GF-D8 (cell line): ENCODE data around the gene ZNF576.
"Not testable (repeated sequence)": the region's sequence is repeated elsewhere in the genome, so short reads cannot be mapped to it uniquely, and the experiment has no call there.

Experiments
- DNase-seq: peaks from one replicate; lab custom pipeline; 2025; lab: John Stamatoyannopoulos, UW

Gene ZNF576

DNA sequence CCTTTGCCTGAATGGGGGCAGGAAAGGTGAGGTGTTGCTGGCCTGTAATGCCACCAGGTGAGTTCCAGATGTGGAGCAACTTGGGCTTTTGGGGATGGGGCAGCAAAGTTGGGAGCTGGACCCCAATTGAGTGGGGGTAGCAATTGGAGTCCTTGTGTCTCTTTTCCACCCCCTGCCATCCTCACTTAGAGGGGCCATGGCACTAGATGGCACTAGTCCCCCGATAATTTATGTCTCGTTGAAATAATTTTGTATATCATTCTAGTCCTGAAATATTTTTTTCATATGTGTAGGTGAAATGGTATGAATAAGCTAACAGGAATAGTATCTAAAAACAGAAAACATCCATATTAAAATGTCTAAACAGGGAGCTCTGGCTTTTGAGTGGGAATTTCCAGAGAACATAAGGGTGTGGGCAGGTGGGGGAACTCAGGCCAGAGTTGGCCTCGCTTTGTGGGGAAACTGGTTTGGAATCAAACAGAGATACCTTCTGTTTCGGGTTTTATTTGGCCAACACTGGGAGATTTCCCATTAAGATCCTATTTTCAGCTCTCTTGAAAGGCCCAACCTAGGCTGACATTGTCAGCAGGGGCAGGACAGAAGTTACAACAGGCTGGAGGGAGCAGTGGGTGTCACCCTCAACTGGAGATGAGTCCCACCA is 3.4 kb downstream of the ZNF576 start:
- no peak for DNase-seq

DNA sequence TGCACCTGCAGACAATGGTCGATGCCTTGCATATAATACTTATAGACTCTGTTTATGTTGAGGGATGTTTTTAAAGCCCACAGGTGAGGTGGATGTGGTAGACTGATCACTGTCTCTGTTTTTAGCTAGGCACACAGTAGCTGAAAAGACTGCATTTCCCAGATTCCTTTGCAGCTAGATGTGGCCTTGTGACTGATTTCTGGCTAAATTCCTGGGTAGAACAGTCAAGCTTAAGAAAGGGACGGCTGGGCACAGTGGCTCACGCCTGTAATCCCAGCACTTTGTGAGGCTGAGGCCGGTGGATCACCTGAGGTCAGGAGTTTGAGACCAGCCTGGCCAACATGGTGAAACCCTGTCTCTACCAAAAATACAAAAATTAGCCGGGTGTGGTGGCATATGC is 3.9 kb downstream of the ZNF576 start:
- not testable (repeated sequence) for DNase-seq

DNA sequence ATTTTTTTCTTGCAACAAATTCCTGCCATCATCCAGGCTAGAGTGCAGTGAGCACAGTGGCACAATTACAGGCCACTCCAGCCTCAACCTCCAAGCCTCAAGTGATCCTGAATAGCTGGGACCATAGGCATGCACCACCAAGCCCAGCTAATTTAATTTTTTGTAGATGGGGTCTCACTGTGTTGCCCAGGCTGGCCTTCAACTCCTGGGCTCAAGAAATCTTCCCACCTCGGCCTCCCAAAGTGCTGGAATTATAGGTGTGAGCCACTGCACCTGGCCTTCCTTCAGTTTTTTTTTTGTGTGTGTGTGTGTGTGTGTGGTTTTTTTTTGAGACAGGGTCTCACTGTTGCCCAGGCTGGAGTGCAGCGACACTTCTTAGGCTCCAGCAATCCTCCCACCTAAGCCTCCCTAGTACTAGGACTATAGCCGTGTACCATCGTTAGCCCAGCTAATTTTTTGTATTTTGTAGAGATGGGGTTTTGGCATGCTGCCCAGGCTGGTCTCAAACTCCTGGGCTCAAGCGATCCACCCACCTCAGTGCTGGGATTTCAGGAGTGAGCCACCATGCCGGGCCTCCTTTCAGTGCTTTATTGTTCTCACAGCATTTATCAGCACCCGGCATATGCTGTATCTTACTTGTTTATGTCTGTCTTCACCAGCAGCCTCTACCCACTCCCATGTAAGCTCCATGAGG is 9.6 kb downstream of the ZNF576 start:
- DNase-seq = no peak

DNA sequence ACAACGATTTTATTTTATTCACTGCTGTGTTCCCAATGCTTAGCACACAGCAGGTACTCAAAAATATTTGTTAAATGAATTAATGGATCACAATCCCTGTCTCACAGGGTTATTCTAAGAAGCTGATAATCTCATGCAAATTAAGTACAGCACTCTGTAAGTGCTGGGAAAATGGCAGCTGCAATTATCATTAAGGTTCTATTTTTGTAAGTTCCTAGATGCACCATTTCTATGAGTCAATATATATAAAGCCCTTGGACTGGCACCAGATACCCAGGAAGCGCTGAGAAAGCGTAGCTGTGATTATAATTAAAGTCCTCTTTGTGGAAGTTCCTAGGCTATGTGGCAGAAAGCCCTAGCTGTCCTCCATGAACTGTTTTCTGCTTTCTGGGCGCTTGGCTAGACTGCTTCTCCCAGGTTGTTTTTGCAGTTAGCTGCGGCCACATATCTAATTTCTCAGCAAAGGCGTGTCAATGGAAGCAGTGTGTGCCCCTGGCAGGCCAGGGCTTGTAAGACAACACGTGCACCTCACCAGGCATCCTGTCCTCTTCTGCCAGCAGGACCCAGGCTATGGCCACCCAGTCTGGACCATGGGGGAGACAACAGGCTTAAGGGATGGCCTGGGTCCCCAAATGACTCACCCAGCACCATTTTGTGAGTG is 10.3 kb downstream of the ZNF576 start:
- DNase-seq = no peak

DNA sequence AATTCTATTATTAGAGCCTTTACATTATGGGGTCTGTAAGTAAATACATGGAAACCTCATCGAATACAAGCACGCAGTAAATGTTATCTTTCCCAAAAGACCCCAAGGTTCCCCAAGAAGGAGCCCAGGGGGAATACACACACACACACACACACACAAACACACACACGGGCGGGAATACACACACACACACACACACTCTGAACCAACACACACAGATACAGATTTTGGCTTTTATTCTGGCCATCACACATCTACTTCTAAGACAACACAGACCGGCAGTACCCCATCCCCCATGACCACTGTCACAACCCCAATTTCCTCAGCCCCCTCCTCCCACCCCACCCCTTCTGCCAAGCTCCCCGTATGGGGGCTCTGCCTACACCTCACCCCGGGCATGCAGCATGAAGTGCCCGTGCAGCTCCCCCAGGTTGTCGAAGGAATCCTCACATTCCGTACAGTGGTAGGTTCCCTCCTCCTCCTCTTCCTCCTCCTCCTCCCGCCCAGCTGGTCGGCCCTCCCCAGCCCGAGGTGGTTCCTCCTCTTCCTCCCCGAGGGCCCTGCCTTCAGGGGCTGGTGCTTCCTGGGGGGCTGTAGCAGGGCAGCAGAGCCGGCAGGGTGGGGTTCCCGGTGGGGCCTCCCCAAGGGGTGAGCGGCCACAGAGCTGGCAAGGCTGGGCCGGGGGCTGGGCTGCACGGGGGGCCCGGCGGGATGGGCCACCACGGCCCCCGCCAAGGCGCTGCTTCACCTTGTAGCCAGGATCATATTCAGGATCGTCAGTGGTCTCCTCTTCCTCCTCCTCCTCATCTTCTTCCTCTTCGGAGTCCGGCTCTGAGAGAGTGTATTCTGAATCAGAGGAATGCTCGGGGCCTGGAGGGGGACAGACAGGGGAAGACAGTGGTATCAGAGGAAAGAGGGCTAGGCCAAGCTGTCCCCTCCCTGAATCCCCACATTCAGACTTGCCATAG is 11.1 kb downstream of the ZNF576 start:
- DNase-seq = no peak

DNA sequence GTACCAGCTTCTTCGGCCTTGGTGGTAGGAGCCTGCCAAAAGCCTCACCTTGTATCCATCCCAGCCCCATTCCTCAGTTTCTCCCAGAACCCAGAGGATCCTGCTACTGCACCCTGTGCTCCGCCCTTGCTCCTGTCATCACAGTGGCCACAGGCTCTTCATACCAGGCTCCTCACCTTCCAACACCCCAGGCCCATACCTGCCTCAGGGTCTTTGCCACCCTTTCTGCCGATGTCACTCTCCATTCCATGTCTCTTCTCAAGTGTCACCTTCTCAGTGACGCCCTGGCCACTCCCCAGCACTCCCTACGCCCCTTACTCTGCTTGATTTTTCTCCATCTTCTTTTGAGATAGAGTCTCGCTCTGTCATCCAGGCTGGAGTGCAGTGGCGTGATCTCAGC is 13.5 kb downstream of the ZNF576 start:
- no peak for DNase-seq

DNA sequence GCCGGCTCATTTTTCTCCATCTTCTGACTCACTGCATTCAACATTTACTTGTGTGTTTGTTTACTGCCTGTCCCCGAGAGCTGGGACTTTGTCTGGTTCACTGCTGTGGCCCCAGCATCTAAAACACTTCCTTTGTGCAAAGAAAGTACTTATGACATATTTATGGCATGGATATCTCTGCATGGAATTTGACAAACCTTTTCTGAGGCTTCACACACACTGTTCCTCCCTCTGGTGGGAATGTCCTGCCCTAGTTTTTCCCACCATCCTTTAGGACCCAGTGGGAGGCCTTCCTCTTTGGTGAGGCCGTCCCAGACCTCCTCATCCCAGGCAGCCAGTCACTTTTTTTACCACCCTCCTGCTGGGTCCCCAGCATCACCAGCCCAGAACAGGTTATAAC is 14.1 kb downstream of the ZNF576 start:
- no peak for DNase-seq

DNA sequence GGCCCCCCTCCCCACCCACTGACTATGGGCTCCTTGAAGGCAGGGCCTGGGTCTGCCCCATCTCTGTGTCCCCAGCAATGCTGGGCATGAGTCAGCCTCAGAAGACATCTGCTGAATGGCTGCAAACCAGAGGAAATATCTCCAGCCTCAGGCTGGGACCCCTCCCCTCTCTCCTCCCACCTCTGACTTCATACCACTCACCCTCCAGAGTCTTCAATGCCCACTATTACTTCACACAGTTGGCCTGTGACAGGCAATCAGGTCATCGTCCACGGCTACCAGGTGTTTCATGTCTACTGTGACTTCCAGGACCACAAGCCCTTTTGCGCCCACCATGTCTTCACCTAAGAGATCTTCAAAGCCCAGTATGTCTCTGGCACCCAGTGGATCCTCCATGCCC is 15.4 kb downstream of the ZNF576 start, which contains the start of gene SRRM5:
Gene SRRM5, plus strand, starts transcription at position 301 of the 400 bp plus-strand sequence. Its CDS starts 34 bp downstream, at position 335.
- no peak for DNase-seq

DNA sequence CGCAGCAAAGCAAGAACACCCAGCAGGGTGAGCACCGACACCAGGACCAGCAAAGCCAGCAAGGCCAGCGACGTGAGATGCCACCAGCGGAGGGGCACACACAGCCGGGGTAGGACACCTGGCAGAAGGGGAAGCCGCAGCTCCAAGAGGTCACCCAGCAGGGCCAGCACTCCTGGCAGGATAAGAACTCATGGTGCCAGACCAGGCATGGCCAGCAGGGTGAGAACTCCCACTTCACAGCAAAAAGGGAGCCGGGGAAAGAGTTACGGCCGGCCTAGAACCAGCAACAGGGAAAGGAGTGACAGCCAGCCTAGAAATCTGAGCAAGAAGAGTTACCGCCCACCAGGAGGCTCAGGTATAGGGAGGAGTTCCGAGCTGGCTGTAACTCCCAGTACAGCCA is 16.0 kb downstream of the ZNF576 start:
- DNase-seq = no peak

DNA sequence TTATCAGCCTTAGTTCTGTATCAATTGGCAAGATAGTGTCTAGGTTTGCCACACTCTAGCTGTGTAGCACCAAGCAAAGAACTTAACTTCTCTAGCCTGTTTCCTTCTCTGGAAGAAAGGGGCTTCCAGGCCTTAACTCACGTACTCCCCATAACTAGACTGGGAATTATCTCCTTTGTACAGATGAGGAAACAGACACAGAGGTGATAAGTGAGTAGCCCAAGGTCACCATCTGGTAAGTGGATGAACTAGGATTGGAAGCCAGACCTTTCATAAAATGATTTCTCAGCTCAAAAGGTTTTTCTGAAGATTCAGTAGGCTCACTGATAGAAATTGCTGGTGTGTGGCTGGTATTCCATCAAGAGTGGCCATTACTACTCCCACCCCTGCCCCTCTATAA is 19.9 kb downstream of the ZNF576 start:
- no peak for DNase-seq

DNA sequence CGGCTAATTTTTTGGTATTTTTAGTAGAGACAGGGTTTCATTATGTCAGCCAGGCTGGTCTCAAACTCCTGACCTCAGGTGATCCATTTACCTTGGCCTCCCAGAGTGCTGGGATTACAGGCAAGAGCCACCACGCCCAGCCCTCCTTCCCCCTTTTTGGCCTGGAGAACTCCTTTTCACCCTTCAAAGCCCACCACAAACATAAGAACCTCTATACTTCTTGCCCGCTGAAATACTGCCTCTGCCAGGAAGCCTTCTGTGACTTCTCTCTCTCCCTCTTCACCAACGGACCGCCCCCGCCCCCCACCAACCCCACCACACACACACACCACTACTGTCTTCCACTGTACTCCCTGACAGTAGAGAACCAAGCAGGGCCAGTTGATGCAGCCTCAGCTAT is 20.6 kb downstream of the ZNF576 start:
- no peak for DNase-seq

DNA sequence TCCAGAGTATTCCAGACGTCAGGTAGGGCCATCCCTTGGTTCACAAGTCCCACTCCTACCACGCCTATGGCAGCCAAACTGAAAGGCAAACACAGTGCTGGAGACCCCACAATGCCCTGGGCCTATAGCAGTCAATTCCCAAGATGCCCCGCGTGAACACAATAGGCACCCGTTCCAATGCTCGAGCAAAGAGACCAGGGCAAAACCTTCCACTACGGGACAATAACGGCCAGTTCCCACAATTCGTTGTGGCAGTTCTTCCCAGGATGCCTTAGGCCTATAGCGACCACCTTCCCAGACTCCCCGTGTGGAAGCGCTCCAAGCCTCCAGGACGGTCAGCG is 22.5 kb downstream of the ZNF576 start:
- DNase-seq = peak; percentile 35

DNA sequence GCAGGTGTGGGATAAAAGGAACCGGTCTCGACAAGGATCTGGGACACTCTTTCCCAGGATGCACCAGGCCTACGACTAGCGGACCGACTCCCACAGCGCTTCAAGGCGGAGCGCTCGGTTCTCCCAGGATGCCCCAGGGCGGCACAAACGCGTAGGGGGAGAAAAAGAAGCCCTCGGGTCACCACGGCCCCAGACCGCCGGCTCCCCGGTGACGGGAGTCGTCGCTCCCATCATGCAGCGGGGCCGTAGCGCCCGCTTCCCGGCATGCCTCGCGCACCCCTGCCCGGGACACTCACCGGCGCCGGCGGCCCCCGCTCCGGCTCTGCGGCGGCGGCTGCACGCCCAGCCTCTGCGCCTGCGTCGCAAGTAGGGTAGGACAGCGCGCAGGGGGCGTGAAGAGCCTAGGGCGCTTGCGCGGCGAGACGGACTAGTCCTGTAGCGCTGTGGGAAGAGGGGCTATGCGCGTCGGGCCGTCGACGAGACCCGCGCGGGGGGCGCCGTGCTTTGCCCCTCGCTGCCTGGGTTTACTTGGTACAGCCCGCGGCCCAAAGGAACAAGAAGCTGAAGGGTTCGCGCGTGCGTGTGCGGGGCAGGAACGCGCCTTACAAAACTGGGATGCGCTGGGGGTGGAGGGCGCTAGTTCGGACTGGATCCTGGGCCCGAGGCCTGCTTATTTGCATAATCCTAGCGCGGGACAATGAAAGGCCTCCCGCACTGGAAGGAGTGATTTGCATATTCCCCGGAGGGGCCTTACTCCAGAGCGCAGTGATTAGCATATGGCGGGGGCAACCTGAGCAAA is 23.1 kb downstream of the ZNF576 start, which contains the start of gene ZNF428:
Gene ZNF428, minus strand, starts transcription at position 368 of the 799 bp plus-strand sequence. CDS start 5,325 bp downstream, outside the sequence.
- DNase-seq = peak; percentile 80

DNA sequence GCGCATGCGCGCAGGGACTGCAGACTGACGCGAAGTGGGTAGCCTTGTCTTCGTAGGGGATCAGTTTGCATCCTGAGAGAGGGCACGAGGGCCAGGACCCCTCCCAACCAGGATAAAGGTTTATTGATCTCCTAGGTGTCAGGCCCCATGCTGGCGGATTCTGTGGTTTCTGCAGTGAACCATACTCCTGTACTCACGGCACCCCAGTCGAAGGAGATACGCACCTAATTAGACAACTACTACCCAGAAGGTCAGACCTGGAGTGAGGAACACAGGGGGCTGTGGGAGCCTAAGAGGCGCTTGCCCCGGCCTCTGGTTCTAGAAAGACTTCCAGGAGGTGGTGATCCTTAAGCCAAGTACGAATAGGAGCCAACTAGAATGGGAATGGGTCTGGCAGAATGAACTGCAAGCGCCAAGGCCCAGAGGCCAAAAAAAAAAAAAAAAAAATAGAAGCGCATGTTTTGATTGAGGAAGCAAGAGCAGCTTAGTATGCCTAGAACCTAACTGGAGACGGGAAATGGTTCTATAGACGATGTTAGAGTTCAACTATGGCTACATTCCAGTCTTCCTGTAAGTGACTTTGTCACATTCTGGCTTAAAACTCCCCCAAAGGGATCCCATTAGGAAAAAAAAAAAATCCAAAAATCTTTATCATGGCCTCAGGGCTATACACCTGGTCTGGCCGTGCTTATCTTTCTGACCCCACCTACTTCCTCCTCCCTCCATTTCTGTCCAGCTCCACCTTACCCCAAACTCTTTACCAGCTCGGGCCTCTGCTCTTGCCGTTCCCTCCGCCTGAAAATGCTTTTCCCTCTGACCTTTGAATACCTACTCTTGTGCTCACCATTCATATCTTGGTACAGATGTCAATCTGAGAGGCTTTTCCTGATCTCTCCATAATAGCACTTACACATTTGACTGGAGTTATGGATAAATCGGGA is 23.9 kb downstream of the ZNF576 start:
- no peak for DNase-seq

DNA sequence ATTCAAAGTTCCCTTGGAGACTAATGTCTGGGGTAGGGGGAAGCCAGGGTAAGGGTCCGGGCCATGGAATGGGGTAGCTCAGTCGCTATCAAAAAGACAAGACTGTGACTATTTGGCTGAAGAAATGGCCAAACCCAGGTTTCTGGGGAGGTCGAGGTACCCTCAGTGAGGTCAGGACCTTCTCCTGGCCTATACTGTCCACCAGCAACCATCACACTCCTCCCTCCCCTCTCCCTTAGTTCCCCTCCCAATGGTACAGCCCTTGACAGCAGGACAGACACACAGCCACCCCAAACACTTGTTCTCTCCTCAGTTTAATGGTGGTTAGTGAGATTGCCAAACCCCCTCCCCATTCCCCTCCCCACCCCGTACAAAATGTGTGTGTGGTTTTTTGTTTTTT is 25.7 kb downstream of the ZNF576 start:
- no peak for DNase-seq

DNA sequence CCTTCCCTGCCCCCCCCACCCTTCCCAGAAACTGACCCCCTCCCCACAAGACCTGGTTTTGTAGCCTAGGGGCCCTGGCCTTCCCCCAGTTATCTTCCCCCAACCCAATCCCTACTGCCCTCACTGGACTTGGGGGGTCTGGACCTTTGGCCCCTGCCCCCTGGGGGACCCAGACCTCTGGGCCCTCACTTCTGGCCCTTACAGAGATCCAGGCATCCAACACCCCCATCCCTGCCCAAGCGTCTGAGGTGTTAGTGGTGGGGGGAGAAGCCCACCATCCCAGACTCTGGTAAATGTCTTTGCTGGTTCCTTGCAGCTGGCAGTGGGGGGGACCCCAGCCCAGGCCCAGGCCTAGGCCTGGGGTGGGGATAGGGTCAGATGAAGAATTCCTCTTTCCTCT is 26.6 kb downstream of the ZNF576 start:
- no peak for DNase-seq

DNA sequence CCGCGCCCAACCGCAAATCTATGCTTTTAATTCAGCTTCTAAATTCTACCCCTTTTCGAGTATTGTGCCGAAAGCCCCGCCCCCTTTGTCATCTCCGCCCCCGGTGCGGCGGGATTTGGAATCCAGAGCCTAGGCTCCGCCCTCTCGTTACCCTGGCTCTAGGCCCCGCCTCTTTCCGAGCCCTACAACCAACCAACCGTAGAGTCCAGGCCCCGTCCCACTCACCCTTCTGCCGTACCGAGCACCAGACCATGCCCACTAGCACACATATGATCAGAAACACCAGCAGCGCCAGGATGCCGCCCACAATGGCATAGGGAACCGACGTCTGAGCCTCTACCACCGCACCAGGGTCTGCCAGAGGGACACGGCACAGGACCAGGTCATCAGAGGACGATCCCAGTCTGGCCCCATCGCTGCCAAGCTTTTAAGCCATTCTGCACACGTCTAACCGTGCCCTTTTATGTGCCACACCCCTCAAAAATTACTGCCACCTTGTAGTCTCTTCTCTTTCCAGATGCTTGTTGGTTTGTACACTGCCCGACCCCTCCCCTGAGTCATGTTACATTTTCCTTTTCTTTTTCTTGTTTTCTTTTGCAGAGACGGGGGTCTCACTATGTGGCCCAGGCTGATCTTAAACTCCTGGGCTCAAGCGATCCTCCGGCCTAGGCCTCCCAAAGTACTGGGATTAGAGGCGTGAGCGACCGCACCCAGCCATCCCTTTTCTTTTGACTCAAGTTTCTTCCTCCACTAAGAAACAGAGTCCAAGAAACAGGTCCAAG is 27.7 kb downstream of the ZNF576 start:
- no peak for DNase-seq

DNA sequence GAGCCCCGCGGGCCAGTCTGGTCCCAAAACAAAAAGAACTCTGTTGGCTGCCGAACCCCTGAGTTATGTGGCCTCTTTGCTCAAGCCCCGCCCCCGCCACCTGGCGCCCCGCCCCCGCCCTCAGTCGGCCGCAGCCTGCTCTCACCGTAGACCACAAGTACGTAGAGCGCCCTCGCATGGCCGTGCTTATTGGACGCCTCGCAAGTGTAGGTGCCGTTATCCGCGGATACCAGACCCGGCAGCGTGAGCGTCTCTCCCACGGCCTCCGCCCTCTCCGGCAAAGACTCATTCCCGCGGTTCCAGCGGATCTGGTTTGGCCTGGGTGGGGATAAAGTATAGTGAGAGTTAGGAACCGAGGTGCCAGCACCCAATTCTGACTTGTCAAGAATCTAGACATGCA is 28.5 kb downstream of the ZNF576 start:
- no peak for DNase-seq

DNA sequence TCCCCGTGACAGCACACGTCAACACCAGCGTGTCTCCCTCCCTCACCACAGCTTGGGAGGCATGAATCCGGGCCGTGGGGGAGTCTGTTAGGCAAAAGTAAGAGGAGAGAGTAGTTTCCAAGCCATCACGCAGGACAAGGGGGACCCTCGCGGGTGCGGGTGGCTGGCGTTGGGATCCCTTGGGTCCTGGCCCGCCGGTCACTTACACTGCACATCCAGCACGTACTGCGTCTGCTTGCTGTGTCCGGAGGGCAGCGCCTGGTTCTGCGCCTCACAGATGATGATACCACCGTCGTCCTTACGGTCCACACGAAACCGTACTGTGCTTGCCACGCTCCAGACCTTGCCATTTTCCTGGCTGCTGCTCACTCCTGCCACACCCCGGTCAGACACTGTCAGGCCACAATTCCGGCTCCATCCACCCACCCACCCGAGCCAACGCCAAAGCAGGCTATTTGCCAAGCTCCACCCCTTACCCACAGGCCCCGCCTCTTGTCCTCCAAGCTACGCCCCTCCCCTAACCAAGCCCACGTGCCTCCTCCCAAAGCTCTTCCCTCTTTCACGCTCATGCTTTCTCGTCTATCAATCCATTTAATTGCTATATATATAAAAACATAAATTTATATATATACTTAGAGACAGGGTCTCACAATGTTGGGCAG is 29.7 kb downstream of the ZNF576 start:
- DNase-seq = peak; percentile 9
